Colon (tissue), 2 donors: ENCODE results near the gene RBM18.

ENCODE experiments used
- FAIRE-seq: peaks from 2 replicates; lab custom pipeline; 2012; peaks lifted over from hg19 to GRCh38; lab: Jason Lieb, UNC
- donor health status: control.
- donor health status: control.

The RBM18 gene

DNA sequence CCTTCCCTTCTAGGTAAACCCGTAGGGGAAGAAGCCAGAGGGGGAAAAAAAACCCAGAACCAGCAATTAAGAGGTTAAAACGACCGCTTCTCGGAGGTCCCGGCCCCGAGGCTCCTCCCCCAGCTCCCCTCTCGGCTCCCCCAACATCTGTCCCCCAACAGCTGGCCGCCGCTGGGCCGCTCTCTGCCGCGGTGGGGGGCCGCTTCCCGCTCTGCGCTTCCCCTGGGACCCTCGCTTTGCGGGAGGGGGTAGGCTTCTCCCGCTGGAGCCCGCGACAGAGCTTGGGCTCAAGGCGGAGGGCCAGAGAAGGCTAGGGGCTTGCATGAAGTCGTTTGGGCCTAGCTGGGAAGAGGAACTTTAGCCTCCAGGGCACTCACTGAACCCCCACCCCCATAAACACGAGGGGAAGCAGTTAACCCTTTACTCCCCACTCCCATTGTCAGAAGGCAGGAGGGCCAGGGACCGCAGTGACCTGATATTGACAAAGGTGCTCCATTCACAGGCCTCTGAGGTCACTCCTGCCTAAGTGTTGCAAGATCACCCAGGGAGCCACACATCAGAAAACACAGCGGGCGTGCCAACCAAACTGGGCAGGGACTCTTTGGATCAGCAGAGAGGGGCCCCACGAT, 43.3 kb downstream of the RBM18 start:
- FAIRE-seq, result no peak

DNA sequence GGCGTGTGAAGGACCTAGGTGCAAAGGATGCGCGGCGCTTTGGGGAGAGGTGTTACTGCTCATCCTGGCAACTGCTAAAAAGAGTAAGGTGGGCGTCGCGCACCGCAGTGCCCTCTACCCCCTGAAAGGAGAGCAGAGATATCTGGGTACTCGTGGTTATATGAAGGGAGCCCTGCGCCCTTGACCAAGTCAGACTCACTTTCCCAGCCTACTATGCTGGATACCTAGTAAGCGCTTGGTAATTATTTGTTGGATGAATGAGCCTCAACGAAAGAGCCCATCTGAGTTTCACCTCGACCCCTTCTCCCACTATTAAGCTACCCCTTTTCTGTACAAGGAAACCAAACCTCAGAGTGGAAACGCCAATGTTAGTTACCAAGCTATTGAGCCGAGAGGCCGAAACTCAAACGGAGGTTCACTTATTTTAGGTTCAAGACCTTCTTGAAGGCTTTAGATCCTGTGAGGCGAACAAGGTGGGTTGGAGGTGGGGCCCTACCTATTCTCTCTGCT, 43.9 kb downstream of the RBM18 start:
- no peak for FAIRE-seq

DNA sequence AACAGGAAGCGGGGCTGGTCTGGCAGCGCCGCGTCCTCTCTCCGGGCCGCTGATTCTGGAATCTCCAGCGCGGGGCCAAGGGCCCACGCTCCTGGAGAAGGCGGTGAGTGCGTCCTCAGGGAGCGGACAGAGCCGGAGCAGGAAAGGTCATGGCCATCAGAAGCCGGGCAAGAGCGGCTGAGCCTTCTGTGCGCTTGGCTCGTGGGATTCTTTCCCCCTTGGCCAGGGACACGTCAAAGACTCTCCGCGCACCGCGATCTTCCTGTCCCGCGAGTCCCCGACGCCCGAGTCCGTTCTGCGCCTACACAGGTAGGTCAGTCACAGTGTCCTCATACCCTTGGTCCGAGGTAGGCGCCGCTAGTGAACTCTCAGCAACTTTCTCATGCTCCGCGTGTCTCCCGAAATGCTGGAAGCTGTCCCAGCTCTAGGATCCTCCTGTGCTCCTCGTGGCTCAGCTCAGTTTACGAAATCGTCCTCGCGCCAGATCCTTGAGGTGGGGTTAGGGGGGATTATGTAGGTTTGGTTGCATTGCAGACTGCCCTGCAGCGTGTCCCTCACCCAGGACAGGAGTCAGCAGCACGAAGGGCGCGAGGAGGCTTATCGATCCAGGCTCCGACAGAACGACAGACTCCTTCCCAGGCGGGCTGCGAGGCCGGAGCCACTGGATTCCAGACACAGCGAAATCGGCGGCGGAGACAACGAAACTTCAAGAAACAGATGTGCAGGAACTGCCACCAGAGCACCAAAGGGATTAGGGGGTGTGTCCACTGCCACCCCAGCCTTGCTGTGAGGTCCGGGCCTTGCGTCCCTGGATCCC, 44.6 kb downstream of the RBM18 start:
- FAIRE-seq, result no peak

DNA sequence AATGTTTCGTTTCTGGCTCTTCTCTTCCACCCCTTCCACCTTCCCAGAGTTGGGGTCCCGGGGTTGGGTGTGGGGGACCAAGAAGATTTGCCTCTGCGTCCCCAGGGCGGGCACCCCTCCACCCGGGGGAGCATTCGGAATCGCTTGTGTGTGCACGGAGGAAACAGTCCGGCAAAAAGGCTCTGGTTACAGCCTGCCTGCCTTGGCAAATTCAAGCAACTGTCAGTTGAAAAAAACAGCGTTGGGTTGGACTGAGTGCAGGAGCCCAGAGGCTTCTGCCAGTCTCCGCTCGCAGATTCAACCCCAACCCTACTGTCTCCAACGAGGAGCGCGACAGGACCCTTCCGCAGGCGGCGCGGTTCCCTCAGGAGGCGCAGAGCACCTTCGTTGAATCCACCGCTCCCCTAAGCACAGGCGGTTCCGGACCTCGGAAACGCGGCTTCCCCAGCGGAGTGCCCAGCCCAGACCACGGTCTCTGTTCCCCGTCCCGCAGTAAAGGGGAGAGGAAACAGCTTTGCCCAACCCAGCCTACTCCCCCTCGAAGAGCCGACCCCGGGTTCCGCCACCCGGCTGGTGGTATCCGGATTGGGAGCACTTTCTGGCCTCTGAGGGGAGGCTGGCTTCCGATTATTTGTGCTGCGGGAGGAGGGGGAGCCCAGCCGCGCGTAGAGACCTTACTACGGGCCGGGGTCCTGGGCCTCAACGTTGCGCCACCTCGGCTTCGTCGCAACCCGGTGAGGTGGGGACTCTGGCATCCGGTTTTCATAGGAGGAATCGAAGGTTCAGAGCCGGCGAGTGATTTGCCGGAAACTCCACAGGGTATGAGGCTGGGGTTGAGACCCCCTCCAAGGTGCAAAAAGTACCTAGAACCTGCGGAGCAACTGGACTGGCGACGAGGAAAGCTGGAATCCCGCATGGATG, 45.4 kb downstream of the RBM18 start:
- FAIRE-seq, result no peak

DNA sequence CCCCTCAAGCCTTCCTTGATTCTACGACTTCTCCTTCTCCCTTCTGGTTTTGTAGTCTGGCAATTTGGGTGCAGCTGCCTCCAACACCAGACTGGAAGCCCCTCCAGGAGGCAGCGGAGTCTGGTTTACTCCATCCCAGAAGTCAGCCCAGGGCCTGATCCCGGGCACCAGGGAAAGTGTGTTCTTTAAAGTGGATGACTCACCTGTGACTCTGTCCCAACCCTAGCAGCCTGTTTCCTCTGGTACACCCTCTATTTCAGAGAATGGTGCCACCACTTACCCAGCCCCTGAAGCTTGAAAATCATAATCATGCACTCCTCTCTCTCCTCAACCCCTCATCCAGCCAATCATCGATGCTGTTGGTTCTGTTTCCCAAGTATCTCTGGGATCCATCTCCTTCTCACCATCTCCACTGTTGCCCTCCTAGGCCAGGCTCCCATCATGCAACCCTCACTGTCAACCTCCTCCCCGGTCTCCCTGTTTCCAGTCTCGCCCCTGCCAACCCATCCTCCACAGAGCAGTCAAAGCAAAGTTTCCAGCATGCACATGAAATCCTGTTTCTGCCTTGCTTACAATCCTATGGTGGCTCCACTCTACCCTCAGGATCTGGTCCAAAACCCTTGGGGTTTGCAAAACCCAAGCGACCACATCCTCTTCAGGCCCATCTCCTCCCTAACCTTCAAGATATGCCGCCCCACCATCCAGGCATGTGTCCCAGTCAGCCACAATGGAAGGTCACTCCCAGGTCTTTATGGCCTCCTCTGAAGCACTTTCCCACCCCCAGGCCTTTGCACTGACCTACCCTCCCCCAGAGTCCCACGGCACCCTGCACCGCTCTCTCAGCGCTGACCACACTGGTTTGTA, 46.3 kb downstream of the RBM18 start:
- no peak for FAIRE-seq

DNA sequence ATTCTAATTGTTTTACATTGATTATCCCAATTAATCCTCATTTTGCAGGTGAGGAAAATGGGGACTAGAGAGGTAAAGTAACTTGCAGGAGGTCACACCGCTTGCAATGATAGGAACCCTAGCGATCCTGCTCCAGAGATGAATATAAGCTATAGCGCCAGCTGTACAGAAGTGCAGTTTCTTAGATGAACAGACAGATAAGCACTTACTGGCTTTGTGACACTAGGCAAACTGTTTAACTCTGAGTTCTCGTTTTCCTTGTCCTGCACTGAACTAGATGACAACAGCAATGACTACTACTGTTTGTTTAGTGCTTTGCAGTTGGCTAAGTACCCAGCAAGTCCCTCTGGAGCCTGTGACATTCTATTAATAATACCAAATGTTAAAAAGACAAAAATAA, 47.0 kb downstream of the RBM18 start:
- no peak for FAIRE-seq

DNA sequence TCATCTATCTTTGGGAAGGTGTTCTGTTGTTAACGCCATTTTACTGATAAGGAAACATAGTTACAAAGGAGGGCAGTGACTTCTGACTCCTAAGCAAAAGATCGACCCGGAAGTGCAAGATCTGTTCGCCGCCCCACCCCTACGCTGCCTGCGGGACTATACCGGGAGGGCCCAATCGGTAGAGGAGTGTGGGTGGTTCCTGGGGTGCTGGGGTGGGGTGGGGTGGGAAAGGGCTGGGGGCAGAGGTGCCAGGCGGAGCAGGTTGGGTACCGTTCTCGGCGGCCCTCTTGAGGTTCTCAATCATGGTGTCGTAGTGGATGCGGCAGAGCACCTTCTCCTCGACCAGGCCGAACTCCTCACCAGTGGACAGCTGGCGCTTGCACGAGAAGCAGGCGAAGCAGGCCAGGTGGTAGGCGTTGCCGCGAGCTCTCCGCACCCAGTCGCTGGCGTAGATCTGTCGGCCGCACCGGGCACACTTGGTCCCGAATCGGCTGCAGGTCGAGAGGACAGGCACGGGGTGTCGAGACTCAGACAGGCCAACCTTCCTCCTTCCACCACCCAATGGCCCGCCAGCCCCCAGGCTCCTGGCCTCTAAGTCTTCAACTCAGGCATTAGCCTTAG, 47.7 kb downstream of the RBM18 start:
- no peak for FAIRE-seq

DNA sequence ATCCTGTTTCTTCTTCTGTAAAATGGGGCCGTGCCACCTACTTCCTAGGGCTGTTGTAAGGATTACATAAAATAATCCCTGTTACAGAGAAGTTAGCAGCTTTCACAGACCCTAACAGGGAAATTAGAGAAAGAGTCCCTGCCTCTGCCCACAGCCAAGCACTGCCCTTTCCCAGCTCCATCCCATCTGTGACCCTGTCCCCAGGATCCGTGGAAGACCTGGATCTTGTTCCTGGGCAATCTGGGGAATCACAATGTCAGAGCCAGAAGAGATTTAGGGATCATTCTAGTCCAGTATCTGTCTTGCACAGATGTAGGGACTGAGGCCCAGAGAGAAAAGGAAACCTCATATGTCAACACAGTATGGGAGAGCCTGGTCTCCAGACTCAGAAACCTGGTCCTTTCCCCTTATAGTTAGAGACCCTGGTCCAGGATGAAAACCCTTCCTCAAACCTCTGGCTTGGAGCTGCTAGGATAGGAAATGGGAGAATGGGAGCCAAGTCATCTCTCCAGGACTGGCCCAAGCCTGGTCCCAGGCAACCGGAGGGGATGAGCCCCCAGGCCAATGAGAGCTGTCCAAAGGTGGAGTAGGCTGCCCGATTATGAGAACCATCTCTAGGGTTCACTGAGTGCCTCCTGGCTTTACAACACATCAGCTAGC, 48.4 kb downstream of the RBM18 start:
- FAIRE-seq, result no peak

DNA sequence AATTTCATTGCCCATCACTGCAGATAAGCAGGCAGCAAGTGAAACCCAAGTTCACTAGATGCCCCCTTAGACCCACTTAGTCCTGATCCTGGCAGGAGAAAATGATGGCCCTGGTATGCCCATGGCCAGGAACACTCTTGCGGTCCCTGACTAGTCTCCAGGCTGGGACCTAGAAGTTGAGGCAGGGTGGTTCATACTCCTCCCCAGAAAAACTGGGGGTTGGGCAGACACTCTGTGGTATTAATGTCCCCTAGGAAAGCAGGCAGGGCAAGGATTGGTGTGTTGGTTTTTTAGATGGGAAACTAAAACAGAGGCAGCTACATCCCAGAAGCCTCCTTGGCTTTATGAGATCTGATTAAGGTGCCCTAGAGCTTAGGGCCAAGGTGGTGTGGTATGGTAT, 49.0 kb downstream of the RBM18 start:
- FAIRE-seq, result no peak

DNA sequence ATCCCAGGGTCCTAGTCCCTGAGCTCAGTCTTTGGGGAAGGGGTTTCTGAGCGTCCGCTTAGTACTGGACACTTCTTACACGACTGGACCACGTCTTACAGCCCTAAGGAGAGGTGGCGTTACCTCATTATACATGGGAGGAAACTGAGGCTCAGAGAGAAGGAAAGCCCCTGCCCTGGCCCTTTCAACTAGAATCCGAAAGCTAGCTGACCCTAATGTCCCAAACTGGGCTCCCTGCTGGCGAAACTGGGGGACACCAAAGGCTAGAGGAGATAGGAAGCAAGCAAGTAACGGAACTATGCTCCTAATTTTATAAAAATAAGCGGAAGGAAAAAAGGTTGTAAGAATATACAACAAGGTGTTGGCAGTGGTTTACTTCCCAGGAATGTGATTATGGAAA, 50.1 kb downstream of the RBM18 start:
- FAIRE-seq, result no peak

DNA sequence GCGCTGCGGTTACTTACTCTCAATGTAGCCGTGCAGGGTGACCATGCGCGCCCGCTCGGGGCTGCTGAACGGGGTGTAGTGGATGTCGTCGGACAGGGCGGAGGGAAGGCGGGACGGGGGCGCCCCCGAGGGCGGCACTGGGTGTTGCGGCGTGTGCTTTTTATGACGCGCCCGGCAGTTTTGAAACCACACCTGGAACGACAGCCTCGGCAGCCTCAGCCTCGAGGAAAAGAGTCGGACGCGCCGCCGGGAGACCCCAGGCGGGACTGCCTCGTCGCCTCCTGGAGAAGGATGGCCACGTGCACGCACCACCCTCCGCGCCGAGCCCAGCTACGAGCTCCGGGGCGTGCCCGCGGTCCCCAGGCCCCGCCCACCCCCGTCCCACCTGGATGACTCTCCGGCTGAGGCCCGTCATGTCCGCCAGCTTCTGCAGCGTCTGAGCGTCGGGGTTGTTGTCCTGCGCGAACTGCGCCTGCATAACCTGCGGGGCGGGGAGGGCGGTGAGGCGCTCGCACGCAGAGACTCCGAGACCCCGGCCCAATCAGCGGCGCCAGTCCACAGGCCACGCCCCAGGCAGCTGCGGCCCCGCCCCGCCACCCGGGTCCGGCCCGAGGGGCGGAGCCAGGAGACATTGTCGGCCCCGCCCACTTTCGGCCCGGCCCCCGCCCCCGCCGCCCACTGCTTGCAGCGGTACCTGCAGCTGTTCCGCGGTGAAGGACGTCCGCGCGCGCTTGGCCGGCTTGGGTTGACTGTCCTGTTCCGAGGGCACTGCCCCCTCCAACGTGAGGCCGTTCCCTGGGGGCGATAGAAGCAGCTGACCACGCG, 50.8 kb downstream of the RBM18 start:
- no peak for FAIRE-seq

DNA sequence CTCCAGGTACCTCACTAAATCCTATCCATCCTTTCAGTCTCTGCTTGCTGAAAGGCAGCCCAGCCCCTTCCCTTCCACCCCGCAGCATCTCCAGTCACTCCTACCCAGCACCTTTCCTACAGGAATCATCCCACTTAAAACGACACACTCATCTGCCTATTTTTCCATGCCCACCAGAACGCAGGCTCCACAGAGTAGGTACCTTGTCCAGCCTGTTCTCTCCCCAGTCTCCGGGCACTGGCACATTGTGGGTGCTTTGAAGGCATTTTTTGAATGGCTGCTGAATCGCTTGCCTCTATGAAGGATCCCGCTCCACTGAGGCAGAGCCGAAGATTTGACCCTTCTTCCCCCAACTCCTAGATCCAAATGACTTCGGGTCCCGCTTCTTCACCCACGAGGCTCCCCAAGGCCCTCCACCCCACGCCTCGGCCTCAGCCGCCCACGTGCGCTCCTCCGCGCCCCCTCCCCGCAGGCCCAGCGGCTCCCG, 51.5 kb downstream of the RBM18 start:
- FAIRE-seq, result no peak

DNA sequence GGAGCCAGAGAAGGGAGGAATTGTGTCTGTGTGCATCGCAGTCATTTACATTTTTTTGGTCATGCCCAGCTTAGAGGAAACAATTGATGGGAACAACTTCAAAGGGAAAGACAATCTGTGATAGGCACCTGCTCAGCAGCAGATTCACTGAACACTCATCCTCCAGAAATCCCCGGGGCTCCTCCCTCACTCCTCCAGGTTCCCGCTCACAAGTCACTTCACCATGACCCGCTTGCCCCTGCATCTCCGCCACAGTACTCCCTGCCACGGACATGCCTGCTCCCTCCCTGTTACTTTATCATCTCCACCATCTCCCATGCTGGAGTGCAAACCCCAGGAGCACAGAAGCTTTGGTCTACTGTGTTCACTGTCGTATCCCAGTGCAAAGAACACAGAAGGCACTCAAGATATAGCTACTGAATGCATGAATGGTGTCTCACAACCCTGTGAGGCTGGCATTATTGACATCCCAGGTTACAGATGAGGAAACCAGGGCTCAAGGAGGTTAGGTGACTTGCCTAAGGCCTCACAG, 52.1 kb downstream of the RBM18 start:
- FAIRE-seq, result no peak

DNA sequence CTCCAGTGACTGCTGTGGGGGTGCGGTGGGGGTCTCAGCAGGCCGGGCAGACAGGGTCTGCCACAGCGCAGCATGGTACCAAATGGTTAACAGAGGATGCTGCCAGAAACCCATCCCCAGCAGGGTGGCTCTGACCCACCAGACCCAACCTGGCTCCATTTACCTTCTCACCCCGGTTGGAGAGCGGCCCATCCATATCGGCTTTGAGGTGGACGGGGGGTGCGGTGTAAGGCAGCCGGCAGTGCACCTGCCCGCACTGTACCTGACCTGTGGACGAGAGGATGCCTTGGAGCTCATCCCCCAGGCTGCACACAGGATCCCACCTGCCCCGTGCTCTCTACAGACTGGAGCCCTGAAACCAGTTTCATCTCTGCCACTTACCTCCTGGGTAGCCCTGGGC, 55.2 kb downstream of the RBM18 start:
- no peak for FAIRE-seq

DNA sequence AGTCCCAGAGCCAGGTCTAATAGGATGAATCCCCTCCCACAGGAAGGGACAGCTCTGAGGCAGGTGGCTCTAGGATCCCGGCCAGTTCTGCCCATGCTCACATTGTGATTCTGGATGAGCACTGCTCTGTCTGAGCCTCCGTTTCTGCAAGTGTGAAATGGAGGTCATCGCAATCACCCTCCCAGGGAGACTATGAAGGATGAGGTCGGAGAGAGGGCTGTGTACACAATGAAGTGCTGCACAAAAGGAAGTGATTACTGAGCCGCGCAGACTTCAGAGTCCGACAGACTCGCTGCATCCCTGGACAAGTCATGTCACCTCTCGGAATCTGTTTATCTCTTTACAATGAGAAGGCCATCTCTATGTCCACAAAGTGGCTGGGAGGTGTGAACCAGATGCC, 57.5 kb downstream of the RBM18 start:
- FAIRE-seq, result no peak

DNA sequence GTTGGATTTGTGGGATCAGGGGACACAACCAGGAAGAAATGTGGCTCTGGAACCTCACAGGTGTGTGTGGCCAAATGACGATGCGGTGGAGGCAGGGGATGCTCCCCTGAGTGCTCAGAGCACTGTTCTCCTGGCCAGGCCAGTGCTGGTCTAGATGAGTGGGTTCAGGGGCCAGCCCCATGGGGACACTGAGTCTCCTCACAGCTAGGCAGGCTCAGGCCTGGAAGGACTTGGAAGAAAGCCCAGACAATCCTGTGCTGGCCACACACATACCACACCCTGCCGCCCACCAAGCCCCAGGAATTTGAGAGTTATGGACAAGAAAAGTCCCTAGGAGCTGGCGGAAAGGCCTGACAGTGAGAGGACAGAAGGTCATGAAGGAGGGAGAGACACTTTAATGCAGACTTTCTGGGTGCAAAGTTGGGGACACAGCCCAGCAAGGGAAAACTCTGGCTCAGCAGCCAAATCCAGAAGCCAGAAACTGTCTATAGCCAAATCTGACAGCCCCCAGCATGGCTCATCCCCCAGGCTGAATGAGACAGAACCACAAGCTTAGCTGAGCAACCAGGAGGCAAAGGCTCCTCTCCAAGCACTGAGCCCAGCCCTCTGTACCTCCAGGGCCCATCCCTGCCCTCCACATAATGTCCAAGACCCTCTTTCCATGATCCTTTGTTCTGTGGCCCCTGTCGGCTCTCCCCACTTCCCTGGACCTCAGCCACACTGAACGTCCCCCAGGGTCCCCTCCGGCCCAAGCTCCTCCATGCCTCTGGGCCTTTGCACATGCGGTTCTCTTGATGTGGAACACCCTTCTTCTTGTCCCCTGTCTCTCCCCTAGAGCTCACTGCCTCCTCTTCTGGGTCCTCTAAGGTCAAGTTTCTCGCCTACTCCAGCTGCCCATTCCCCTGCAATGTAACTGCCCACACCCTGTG, 58.3 kb downstream of the RBM18 start:
- FAIRE-seq, result no peak

DNA sequence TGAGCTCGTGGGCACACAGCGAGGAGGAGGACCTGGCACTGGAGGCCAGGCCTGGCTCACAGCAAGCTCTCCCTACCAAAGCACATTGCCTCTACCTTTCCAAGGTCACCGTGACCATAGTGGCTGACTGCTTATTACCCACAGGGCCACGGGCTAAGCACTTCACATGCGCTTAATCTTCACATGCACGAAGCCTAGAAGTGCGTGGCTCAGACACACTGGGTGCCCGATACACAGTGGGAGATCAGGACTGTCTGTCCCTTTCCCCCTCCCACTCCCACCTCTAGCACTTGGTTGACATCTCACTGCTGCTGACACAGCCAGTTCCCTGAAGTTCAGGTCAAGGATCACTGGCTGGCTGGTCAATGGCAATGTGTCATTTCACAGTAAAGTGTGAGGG, 59.5 kb downstream of the RBM18 start:
- FAIRE-seq, result no peak

DNA sequence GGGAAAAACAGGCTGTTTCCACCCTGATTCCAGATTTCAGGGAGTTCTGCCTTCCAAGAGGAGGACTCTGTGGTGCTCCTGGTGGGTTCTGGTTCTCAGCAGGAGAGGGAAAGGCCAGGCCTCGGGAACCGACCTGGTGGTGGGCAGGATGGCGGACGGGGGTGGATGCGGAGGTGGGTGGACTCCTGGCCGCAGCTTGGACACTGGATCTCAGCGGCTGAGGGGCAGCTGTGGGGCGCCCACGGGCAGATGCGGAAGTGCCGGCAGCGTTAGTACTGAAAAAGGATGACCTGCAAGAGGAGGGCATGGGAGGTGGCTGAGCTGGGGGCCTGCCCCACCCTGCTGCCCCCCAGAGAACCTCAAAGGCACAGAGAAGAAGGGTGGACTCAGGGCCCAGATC, 60.1 kb downstream of the RBM18 start:
- FAIRE-seq, result no peak
